H7 (cell line): ENCODE data around the gene OR5AP2. TPM values are rescaled to one million over a fixed set of nuclear protein-coding genes. Genes with fewer than 3 reads are reported as not detected.

Experiments used
- total RNA-seq: library from RNA; depleted of rRNA; stranded (reverse); fragments of >200 nt; shearing (Covaris generic); gene quantifications from 2 replicates; pipeline ENCODE4 v1.2.3, GENCODE V29; 2014; rRNA removed

OR5AP2 gene
- total RNA-seq, 1 experiment from 2014 or later, result not detected

Other genes starting within 250 kb of the OR5AP2 start
- not detected in 2 replicates for gene OR5AL1, start 229.7 kb downstream of the OR5AP2 start, total RNA-seq
- not detected in 2 replicates for gene OR5M3, start 169.1 kb downstream of the OR5AP2 start, total RNA-seq
- not detected in 2 replicates for gene OR5M8, start 151.1 kb downstream of the OR5AP2 start, total RNA-seq
- gene OR5M11, start 99.2 kb downstream of the OR5AP2 start, total RNA-seq, result not detected in 2 replicates
- gene OR5M10, start 64.7 kb downstream of the OR5AP2 start, total RNA-seq, result not detected in 2 replicates
- not detected in 2 replicates for gene OR5M1, start 27.6 kb downstream of the OR5AP2 start, total RNA-seq
- gene OR5AR1, start 21.2 kb upstream of the OR5AP2 start, total RNA-seq, result not detected in 2 replicates
- not detected in 2 replicates for gene OR9G1, start 56.7 kb upstream of the OR5AP2 start, total RNA-seq
- gene OR9G4, start 106.3 kb upstream of the OR5AP2 start, total RNA-seq, result not detected in 2 replicates